DMS153 (cell line): ENCODE data around the gene ODAD3.

Experiments
- DNase-seq: peaks from one replicate; lab custom pipeline; 2025; lab: John Stamatoyannopoulos, UW

The ODAD3 gene

GRCh38 chr19:11375143-11375948 lies 59.6 kb downstream of the ODAD3 start:
- DNase-seq: peak; percentile 60

GRCh38 chr19:11374433-11375142 lies 60.3 kb downstream of the ODAD3 start, which contains the start of gene SWSAP1:
SWSAP1 (plus strand) TSS chr19:11374666; CDS start chr19:11374681, 15 bp downstream.
- DNase-seq: peak; percentile 99

DNA sequence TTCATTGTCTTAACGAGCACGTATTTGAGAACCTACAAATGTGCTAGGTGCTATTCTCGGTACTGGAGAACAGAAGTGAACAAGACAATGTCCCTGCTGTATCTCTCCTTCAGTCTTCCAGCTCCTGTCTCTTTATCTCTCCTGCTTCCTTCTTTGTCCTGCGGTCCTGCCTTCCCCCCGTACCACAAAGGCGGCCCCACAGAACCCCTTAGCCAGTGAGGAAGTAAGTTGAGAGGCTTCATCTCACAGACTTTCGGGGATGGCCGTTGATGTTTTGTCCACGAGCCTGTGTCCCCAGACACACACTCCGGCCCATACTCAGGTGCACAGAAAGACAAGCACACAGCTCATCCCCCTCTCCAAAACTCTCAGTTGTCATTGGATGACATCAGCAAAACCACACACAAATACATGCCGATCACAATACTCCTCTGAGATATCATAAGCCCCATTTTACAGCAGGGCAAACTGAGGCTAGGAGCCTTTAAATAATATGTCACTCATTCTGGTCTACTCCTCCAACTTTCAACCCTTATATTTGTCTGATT lies 61.0 kb downstream of the ODAD3 start:
- no peak for DNase-seq

DNA sequence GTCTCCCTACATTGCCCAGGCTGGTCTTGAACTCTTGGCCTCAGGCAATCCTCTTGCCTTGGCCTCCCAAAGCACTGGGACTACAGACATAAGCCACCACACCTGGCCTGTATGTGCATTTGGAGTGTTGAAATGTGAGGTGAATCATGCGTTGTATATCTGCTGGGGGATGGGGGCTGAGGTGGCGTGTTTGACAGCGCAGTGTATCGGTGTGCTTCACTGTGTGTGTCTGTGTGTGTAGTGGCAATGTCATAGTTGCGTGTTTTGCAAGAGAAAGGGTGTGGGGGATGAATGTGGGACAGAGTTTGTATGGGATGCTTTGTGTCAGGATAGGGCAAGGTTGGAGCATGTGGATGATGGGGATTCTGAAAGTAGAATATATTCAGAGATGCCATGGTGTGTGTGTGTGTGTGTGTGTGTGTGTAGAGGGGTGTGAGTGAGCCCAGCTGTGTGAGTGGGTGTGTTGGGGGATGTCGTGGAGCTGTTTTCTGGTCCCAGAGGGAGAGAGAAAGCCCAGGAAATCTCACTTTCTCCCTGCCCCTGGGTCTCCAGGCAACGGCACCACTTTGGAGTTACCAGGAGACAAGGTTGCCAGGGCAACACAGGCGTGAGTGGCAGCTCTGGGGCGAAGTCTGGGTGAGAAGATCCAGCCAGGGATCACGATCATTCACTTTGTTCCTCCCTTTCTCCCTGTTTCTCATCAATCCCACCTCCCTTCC lies 61.6 kb downstream of the ODAD3 start:
- peak; percentile 80 for DNase-seq

GRCh38 chr19:11370744-11371143 lies 64.2 kb downstream of the ODAD3 start:
- no peak for DNase-seq
